ENCODE data around the gene LMO2.

LMO2 gene

DNA sequence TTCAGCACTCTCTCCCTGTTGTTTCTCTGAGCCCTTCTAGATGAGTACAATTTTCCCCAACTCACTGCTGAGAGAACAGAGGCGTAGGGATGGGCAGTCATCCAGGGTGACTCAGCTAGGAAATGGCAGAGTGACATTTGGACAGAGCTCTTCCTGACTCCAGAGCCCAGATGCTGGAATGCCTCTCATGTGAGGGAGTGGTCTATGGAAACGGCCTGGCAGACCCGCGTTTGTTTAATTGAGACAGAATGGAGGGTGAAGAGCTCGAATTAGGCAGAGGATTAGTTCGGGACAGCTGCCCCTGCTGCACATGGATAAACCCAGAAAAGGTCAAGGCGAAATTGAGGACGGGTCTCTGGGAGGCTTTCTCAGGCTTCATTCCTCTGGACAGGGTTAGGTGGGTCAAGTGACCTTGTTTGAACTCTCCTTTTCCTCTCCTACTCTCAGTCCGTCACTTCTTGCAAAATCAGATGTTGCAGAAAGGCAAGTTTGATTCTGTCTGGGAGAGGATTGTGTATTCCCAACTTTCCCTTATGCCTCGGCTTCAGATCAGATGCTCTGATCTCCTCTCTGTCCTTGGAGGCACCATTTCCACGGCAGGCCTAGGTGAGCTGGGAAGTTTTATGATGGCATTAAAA, 7.6 kb upstream of the LMO2 start:
- 48 to 69% methylated on average over 8 of the region's 11 CpGs for WGBS, 2 experiments (ENCODE audit: insufficient coverage in 2 of 2)

DNA sequence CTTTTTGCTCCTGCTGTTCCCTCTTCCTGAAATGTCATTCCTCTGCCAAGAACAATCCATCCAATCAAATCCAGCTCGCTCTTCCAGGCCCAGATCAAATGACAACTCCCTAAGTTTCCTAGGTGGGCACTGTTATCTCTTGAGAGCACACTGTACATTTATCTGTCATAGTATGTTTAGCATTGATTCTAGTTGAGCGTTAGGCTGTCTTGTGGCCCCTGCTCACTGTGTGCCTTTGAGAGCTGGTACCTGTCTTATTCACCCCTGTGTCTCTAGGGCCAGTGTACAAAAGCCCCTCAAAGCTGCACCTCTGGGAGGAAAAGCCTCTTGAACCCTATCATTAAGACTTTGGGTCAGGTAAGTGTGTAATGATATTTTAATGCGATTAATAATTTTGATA, 7.1 kb upstream of the LMO2 start:
- H3K36me3 ChIP-seq (ENCODE audit: control insufficient read depth, insufficient read depth, low read length): no peaks in the 10 kb centered on the region
- H3K4me1 ChIP-seq (ENCODE audit: control insufficient read depth, insufficient read depth, low read length, poor library complexity, severe bottlenecking): peaks cover 34% of the 10 kb centered on the region
- H3K9me3 ChIP-seq (ENCODE audit: control insufficient read depth, low read length): no peaks in the 10 kb centered on the region
- 100% methylated on average over 1 to 2 of the region's 3 CpGs for WGBS, 2 experiments (ENCODE audit: insufficient coverage in 2 of 2)
- H3K27ac ChIP-seq (ENCODE audit: low read depth, low read length, severe bottlenecking): peak overlapping the region; percentile 72
- no peak overlapping the region for H3K4me3 ChIP-seq (ENCODE audit: extremely low read depth, insufficient read depth, low read length, poor library complexity, severe bottlenecking)

More for the DNA sequence above, 7.6 kb upstream of the LMO2 start:
- Histone ChIP-seq H3K27ac (ENCODE audit: low read depth, low read length, severe bottlenecking) (peak overlapping the region; percentile 72), H3K36me3 (ENCODE audit: control insufficient read depth, insufficient read depth, low read length) (no peaks in the 10 kb centered on the region), H3K4me1 (ENCODE audit: control insufficient read depth, insufficient read depth, low read length, poor library complexity, severe bottlenecking) (peaks cover 34% of the 10 kb centered on the region), H3K9me3 (ENCODE audit: control insufficient read depth, low read length) (no peaks in the 10 kb centered on the region), H3K4me3 (ENCODE audit: extremely low read depth, insufficient read depth, low read length, poor library complexity, severe bottlenecking) (no peak overlapping the region)

DNA sequence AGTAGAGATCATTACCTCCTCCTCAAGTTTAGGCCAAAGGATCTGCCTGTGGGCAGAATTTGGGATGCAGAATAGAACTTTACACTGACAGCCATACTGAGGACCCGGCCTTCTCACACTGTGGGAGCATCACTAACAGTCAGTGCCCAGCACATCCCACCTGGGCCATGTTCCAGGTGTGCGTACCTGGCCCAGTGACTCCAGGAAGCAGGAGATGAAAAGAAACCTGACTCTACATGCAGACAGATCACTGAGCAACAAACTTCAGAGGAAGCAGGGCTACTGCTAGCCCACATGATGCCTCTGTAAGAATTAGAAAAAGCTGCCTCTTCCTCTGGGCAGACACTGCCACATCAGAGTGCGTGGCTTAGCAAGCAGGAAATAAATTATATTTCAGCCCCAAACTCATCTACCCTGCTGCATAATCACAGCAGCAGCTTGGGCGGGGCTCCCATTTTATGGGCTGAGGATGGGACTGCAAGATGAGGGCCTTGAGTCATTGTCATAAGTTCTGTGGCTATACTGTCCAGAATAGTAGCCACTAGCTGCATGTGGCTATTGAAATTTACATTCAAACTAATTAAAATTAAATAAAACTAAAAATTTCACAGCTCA, 6.0 kb upstream of the LMO2 start:
- no peaks in the 10 kb centered on the region for H3K36me3 ChIP-seq (ENCODE audit: control insufficient read depth, insufficient read depth, low read length)
- H3K4me1 ChIP-seq (ENCODE audit: control insufficient read depth, insufficient read depth, low read length, poor library complexity, severe bottlenecking): peaks cover 38% of the 10 kb centered on the region
- WGBS, 2 experiments (ENCODE audit: insufficient coverage in 2 of 2): 94 to 100% methylated on average over 2 of the region's 4 CpGs
- H3K9me3 ChIP-seq (ENCODE audit: control insufficient read depth, low read length): no peaks in the 10 kb centered on the region
- H3K27ac ChIP-seq (ENCODE audit: low read depth, low read length, severe bottlenecking): no peak overlapping the region
- no peak overlapping the region for H3K4me3 ChIP-seq (ENCODE audit: extremely low read depth, insufficient read depth, low read length, poor library complexity, severe bottlenecking)

DNA sequence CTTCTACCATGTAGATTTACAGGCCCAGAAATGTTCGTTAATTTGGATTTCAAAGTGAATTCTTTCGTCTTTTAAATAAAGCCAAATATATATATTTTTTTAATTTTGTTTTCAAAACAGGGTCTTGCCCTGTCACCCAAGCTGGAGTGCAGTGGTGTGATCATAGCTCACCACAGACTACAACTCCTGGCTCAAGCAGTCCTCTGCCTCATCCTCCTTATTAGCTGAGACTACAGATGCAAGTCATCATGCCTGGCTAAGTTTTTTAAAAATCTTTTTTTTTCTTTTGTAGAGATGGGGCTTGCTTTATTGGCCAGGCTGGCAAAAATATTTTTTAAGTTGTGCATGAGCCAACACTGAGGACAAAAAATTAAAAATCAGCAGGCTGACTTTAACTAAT, 5.0 kb upstream of the LMO2 start:
- Histone ChIP-seq H3K27ac (ENCODE audit: low read depth, low read length, severe bottlenecking) (no peak overlapping the region), H3K9me3 (ENCODE audit: control insufficient read depth, low read length) (no peaks in the 10 kb centered on the region), H3K4me3 (ENCODE audit: extremely low read depth, insufficient read depth, low read length, poor library complexity, severe bottlenecking) (no peak overlapping the region), H3K36me3 (ENCODE audit: control insufficient read depth, insufficient read depth, low read length) (no peaks in the 10 kb centered on the region), H3K4me1 (ENCODE audit: control insufficient read depth, insufficient read depth, low read length, poor library complexity, severe bottlenecking) (peaks cover 47% of the 10 kb centered on the region)
- WGBS, 2 experiments (ENCODE audit: insufficient coverage in 2 of 2): no CpG with 5 or more reads among the region's 2 CpGs

DNA sequence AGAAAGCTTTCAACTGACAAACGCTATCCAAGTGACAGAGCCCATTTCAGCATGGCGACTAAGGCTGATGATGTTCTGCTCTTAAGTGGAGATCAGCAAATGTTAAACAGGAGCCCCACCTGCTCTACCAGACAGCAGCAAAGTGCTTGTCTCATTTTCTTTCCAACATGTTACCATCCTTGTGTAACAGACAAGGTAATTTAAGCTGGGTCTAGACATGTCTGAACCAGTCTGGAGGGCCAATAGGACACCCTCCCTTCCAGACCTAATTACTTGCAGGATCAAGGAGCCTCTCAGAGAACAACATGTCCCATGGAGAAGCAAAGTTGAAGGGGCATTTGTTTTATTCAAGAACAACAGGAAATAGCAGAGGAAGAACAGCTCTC, 3.9 kb upstream of the LMO2 start:
- H3K27ac ChIP-seq (ENCODE audit: low read depth, low read length, severe bottlenecking): no peak overlapping the region
- no peak overlapping the region for H3K4me3 ChIP-seq (ENCODE audit: extremely low read depth, insufficient read depth, low read length, poor library complexity, severe bottlenecking)
- 87 to 100% methylated on average over 1 to 2 of the region's 2 CpGs for WGBS, 2 experiments (ENCODE audit: insufficient coverage in 2 of 2)
- peaks cover 57% of the 10 kb centered on the region for H3K4me1 ChIP-seq (ENCODE audit: control insufficient read depth, insufficient read depth, low read length, poor library complexity, severe bottlenecking)
- H3K9me3 ChIP-seq (ENCODE audit: control insufficient read depth, low read length): no peaks in the 10 kb centered on the region
- no peaks in the 10 kb centered on the region for H3K36me3 ChIP-seq (ENCODE audit: control insufficient read depth, insufficient read depth, low read length)

DNA sequence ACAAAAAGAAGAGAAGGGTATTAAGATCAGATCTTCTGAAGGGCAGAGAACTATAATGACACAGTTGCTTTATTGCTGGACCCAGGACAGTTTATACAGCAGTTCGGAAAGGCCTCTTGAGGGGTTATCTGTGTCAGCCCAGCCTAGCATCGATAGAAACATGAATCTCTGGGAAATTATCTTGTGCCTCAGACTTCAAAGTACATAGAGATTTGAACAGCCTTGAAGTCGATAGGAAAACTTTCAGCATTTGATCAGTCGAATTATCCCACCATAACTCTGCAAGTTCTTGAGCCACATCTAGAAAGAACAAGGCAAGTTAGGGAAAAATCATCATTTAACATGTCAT, 2.5 kb upstream of the LMO2 start:
- H3K27ac ChIP-seq (ENCODE audit: low read depth, low read length, severe bottlenecking): no peak overlapping the region
- H3K4me3 ChIP-seq (ENCODE audit: extremely low read depth, insufficient read depth, low read length, poor library complexity, severe bottlenecking): no peak overlapping the region
- H3K4me1 ChIP-seq (ENCODE audit: control insufficient read depth, insufficient read depth, low read length, poor library complexity, severe bottlenecking): peaks cover 48% of the 10 kb centered on the region
- 89 to 92% methylated on average over 4 of the region's 4 CpGs for WGBS, 2 experiments (ENCODE audit: insufficient coverage in 2 of 2)
- no peaks in the 10 kb centered on the region for H3K9me3 ChIP-seq (ENCODE audit: control insufficient read depth, low read length)
- H3K36me3 ChIP-seq (ENCODE audit: control insufficient read depth, insufficient read depth, low read length): no peaks in the 10 kb centered on the region

DNA sequence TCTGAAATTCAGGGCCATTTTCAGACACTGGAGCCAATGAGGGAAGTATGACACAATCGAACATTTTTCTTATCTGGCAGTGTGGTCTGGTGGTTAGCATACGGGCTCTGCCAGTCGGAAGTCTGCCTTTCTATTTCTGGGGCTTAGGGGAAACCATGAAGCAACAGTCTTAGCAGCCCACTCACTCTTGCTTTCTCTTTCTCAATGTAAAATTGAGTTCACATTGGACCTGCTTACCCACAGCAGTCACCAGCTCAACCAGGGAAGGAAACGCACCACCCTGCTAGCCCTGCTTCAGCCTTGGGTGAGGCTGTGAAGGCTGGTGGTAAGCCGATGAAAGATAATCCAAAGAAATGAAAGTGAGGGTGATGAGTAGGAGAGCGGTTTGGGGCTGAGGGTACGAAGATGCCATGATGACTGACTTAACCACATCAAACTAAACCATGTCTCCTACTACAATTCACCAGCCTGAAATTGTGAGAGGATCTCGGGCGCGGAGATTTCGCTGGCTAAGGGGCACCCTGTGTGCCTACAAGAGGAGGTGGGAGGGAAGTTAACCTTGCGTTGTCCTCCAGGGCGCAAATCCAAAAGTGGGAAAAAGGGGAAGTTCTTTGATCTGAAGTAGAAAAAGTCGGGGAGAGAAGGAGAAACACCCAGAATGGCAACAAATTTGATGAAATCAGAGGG, 2.0 kb upstream of the LMO2 start:
- no peaks in the 10 kb centered on the region for H3K9me3 ChIP-seq (ENCODE audit: control insufficient read depth, low read length)
- WGBS, 2 experiments (ENCODE audit: insufficient coverage in 2 of 2): 89 to 92% methylated on average over 6 to 12 of the region's 14 CpGs
- no peak overlapping the region for H3K27ac ChIP-seq (ENCODE audit: low read depth, low read length, severe bottlenecking)
- no peak overlapping the region for H3K4me3 ChIP-seq (ENCODE audit: extremely low read depth, insufficient read depth, low read length, poor library complexity, severe bottlenecking)
- peaks cover 46% of the 10 kb centered on the region for H3K4me1 ChIP-seq (ENCODE audit: control insufficient read depth, insufficient read depth, low read length, poor library complexity, severe bottlenecking)
- H3K36me3 ChIP-seq (ENCODE audit: control insufficient read depth, insufficient read depth, low read length): no peaks in the 10 kb centered on the region

DNA sequence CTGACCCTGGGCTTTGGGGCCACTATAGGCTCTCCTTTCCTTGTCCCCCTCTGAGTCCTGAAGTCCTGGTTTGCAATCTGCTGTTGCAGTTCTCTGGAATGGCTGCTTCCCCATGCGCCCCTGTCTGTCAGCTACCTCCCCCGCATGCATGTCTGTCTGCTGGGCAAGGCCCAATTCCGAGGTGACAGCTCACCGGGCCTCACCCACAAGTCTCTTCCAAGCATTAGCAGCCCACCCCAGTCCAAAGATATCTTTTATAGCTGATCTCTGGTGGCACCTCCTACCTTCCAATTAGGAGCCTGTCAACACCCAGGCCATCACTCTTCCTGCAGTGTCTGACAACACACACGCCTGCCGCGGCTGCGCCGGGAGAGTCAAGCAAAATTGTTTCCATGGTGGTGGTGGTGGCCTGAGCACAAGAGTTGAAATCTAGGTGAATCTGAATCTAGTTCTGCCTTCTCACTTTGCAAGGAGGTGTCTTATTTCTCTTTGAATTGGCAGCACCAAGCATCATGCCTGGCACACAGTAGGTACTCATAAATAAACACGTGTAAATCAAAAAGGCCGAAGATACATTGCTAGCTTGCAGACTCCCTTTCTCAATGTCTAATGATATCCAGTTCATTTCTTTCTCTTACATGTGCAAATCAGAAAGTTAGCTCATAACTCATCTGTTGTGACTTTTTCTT, 1.2 kb upstream of the LMO2 start:
- Histone ChIP-seq H3K27ac (ENCODE audit: low read depth, low read length, severe bottlenecking) (no peak overlapping the region), H3K4me1 (ENCODE audit: control insufficient read depth, insufficient read depth, low read length, poor library complexity, severe bottlenecking) (peaks cover 44% of the 10 kb centered on the region), H3K36me3 (ENCODE audit: control insufficient read depth, insufficient read depth, low read length) (no peaks in the 10 kb centered on the region), H3K4me3 (ENCODE audit: extremely low read depth, insufficient read depth, low read length, poor library complexity, severe bottlenecking) (no peak overlapping the region), H3K9me3 (ENCODE audit: control insufficient read depth, low read length) (no peaks in the 10 kb centered on the region)
- 90 to 93% methylated on average over 2 to 9 of the region's 11 CpGs for whole genome bisulfite sequencing, 2 experiments (ENCODE audit: insufficient coverage in 2 of 2)

DNA sequence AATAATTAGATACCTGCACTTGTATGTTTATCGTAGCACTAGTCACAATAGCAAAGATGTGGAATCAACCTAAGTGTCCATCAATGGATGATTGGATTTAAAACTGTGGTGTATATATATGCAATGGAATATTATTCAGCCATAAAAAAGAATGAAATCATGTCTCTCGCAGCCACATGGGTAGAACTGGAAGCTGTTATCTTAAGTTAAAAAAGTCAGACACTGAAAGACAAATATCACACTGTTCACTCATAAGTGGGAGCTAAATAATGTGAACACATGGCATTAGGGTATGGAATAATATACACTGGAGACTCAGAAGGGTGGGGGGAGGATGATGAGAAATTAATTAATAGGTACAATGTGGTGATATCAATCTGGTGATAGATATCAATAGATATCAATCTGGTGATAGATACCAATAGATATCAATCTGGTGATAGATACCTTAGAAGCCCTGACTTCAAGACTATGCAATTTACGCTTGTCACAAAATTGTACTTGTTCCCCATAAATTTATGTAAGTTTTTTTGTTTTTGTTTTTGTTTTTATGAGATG, 2.0 kb downstream of the LMO2 start:
- no peak overlapping the region for H3K27ac ChIP-seq (ENCODE audit: low read depth, low read length, severe bottlenecking)
- no peak overlapping the region for H3K4me3 ChIP-seq (ENCODE audit: extremely low read depth, insufficient read depth, low read length, poor library complexity, severe bottlenecking)
- no peaks in the 10 kb centered on the region for H3K36me3 ChIP-seq (ENCODE audit: control insufficient read depth, insufficient read depth, low read length)
- H3K4me1 ChIP-seq (ENCODE audit: control insufficient read depth, insufficient read depth, low read length, poor library complexity, severe bottlenecking): peaks cover 34% of the 10 kb centered on the region
- no peaks in the 10 kb centered on the region for H3K9me3 ChIP-seq (ENCODE audit: control insufficient read depth, low read length)
- no CpG with 5 or more reads among the region's 3 CpGs for WGBS, 2 experiments (ENCODE audit: insufficient coverage in 2 of 2)

DNA sequence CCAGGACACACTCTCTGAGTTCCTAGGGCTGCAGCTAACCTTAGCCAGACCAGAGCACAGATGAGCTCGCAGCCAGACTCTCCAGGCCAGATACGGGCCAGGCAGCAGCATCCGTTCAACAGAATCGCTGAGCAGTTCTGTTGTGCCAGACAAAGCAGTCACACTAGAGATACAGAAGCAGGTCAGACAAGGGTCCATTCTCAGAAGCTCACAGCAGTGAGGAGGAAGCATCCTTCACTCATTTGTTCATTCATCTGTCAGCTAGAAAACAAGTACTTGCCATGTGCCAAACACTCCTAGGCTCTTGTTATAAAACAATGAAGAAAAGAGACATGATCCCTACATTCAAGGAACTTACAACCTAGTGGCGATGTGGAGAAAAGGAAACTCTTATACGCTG, 2.6 kb downstream of the LMO2 start:
- Histone ChIP-seq H3K9me3 (ENCODE audit: control insufficient read depth, low read length) (no peaks in the 10 kb centered on the region), H3K4me1 (ENCODE audit: control insufficient read depth, insufficient read depth, low read length, poor library complexity, severe bottlenecking) (peaks cover 28% of the 10 kb centered on the region), H3K4me3 (ENCODE audit: extremely low read depth, insufficient read depth, low read length, poor library complexity, severe bottlenecking) (no peak overlapping the region), H3K36me3 (ENCODE audit: control insufficient read depth, insufficient read depth, low read length) (no peaks in the 10 kb centered on the region), H3K27ac (ENCODE audit: low read depth, low read length, severe bottlenecking) (no peak overlapping the region)
- 91 to 96% methylated on average over 4 of the region's 6 CpGs for WGBS, 2 experiments (ENCODE audit: insufficient coverage in 2 of 2)
